Mononuclear cell (primary cell): ENCODE results near the gene CD55. TPM values are rescaled to one million over a fixed set of nuclear protein-coding genes. Genes with fewer than 3 reads are reported as not detected.

Source experiments
- H3K27me3 ChIP-seq: 2 replicates; pipeline ENCODE4 v1.6.0; 2011; ENCODE audit warnings: low read length, control low read depth; ENCODE audit not compliant: insufficient read depth
- H3K4me1 ChIP-seq: 2 replicates; pipeline ENCODE4 v1.5.1; 2011; ENCODE audit warnings: mild to moderate bottlenecking, low read length, control low read depth; ENCODE audit not compliant: insufficient read depth
- H3K4me3 ChIP-seq: 2 replicates; pipeline ENCODE4 v1.5.1; 2011; ENCODE audit warnings: mild to moderate bottlenecking, low read length, moderate library complexity
- H3K9me3 ChIP-seq: 2 replicates; pipeline ENCODE4 v1.5.1; 2011; ENCODE audit warnings: low read depth, mild to moderate bottlenecking, control low read depth, low read length
- total RNA-seq: library from RNA; depleted of rRNA; stranded (reverse); fragments of >200 nt; gene quantifications from one replicate; pipeline ENCODE4 v1.2.3, GENCODE V29; 2012

The CD55 gene
- total RNA-seq, result 202 TPM

GRCh38 chr1:207321079-207321789 is at the start of gene CD55:
Gene CD55, plus strand, starts transcription at chr1:207321678. Its CDS starts 88 bp downstream, at chr1:207321766.
- no peaks in the 10 kb centered on the region for H3K9me3 ChIP-seq
- H3K4me1 ChIP-seq, result peaks cover 58% of the 10 kb centered on the region
- H3K4me3 ChIP-seq, result peak within 1 kb of the TSS; percentile 83

DNA sequence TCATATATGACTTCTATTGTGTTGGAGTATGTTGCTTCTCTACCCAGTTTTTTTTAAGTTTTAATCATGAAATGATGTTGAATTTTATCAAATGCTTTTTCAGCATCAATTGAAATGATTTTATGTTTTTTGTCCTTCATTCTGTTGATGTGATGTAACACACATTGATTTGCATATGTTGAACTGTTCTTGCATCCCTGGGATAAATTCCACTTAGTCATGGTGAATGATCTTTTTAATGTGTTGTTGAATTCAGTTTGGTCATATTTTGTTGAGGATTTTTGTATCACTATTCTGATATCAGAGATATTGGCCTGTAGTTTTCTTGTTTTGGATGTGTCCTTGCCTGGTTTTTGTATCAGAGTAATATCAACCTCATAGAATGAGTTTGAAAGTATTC is 46.6 kb upstream of the CD55 start:
- H3K4me3 ChIP-seq, result no peak overlapping the region
- no peaks in the 10 kb centered on the region for H3K4me1 ChIP-seq
- H3K9me3 ChIP-seq, result no peaks in the 10 kb centered on the region
- H3K27me3 ChIP-seq, result no peaks in the 10 kb centered on the region

More at GRCh38 chr1:207321079-207321789, at the start of gene CD55:
- H3K27me3 ChIP-seq, result no peaks in the 10 kb centered on the region

DNA sequence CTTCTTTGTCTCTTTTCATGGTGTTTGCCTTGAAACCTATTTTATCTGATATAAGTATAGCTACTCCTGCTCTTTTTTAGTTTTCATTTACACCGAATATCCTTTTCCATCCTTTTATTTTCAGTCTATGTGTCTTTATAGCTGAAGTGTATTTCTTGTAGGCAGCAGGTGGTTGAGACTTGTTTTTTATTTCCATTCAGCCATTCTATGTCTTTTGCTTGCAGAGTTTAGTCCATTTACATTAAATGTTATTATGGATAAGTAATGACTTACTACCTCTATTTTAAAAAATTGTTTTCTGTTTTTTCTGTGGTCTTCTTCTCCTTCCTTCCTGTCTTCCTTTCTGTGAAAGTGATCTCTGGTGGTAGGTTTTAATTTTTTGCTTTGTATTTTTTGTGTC is 45.0 kb upstream of the CD55 start:
- Histone ChIP-seq H3K4me3 (no peak overlapping the region), H3K9me3 (no peaks in the 10 kb centered on the region), H3K4me1 (no peaks in the 10 kb centered on the region), H3K27me3 (no peaks in the 10 kb centered on the region)

- H3K4me1 ChIP-seq, result peaks cover 5% of the 10 kb centered on the region
- no peaks in the 10 kb centered on the region for H3K27me3 ChIP-seq
- H3K9me3 ChIP-seq, result no peaks in the 10 kb centered on the region
- H3K4me3 ChIP-seq, result no peak overlapping the region
Observed at GRCh38 chr1:207277241-207277640, 44.2 kb upstream of the CD55 start.

DNA sequence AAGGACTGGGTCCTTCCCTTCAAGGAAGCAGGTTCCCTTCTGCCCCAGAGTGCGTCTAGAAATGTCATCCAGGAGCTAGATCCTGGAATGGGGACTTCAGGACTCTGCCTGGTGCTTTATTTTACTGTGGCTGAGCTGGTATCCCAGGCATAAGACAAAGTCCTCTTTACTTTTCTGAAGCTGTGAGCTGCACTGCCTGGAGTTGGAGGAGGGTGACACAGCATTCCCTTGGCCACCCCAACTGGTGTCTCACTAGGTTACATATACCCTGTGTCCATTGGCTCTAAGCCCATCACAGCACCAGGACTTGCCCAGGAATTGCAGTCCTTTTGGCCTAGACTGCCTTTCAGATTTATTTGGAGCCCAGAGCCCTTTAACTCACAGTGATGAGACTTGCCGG is 41.8 kb upstream of the CD55 start:
- Histone ChIP-seq H3K4me3 (no peak overlapping the region), H3K9me3 (no peaks in the 10 kb centered on the region), H3K27me3 (no peaks in the 10 kb centered on the region), H3K4me1 (peaks cover 21% of the 10 kb centered on the region)

DNA sequence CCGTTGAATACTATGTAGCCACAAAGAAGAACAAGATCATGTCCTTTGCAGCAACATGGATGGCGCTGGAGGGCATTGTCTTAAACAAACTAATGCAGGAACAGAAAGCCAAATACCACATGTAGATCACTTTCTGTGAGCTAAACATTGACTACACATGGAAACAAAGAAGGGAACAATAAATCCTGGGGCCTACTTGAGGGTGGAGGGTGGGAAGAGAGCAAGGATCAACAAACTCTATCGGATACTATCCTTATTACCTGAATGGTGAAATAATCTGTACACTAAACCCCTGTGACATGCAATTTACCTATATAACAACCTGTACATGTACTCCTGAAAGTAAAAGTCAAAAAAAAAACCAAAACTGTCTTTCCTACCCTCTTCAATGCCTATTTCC is 40.8 kb upstream of the CD55 start:
- H3K9me3 ChIP-seq, result no peaks in the 10 kb centered on the region
- peaks cover 21% of the 10 kb centered on the region for H3K4me1 ChIP-seq
- H3K4me3 ChIP-seq, result no peak overlapping the region
- H3K27me3 ChIP-seq, result no peaks in the 10 kb centered on the region

GRCh38 chr1:207282058-207282457 is 39.4 kb upstream of the CD55 start:
- Histone ChIP-seq H3K4me1 (peaks cover 21% of the 10 kb centered on the region), H3K27me3 (no peaks in the 10 kb centered on the region), H3K4me3 (no peak overlapping the region), H3K9me3 (no peaks in the 10 kb centered on the region)

DNA sequence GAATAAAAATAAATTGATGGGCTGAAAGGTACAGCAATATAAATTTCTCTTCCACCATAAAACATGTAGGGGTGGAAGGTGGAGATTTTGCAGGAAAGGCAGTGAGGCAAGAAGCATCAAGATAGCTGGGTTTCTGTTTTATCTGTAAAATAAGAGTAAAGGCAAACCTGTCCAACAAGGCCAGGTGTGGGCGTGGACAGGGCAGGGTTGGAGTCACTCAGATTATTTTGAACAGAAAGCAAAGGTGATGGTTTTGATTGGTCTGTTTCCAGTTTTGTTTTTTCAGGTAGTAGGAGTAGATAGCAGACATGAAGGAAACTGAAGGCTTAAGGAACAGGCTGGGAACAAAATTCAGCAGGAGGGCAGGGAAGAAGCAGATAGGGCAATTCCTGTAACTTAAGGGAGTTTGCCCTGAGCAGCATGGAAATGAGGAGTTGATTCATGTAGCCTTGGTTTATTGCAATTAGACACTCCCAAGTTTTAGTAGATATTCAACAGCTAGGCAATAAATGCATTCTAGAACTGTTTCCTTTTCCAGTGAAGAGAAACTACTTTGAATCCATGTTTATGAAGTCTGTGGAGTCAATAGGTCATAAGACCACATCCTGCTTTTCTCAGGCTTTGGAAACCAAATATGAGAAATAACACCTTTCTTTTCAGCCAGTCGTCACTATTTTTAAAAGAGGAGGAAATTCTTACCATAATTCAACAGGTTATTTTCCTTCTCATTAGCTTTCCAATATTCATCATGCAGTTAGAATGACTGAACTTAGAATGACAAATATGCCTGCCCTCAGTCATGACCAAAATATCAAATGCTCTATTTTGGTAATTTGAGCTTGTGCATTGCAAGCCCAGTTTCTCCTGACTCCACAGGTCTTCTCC is 38.7 kb upstream of the CD55 start:
- H3K4me3 ChIP-seq, result no peak overlapping the region
- no peaks in the 10 kb centered on the region for H3K9me3 ChIP-seq
- H3K27me3 ChIP-seq, result no peaks in the 10 kb centered on the region
- H3K4me1 ChIP-seq, result peaks cover 21% of the 10 kb centered on the region

DNA sequence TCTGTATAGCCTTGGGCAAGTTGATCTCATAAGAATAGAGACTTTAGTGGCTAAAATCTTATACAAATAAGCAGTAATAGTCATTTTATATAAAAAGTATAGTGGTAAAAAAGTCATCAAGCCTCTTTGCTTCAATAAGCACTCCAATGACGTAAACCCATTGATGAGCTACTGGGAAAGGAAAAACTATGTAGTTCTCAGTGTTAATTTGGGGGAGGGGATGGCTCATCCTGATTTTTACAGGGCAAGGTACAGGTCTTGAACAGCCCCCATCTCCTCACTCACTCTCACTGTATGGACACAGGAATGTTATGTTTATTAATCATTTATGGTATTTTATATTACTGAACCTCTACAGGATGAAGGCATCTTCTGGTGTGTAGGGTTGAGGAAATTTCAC is 38.1 kb upstream of the CD55 start:
- H3K4me1 ChIP-seq, result peaks cover 21% of the 10 kb centered on the region
- H3K27me3 ChIP-seq, result no peaks in the 10 kb centered on the region
- no peaks in the 10 kb centered on the region for H3K9me3 ChIP-seq
- H3K4me3 ChIP-seq, result no peak overlapping the region

GRCh38 chr1:207284209-207284897 is 37.1 kb upstream of the CD55 start:
- Histone ChIP-seq H3K4me1 (peaks cover 21% of the 10 kb centered on the region), H3K4me3 (no peak overlapping the region), H3K27me3 (no peaks in the 10 kb centered on the region), H3K9me3 (no peaks in the 10 kb centered on the region)

DNA sequence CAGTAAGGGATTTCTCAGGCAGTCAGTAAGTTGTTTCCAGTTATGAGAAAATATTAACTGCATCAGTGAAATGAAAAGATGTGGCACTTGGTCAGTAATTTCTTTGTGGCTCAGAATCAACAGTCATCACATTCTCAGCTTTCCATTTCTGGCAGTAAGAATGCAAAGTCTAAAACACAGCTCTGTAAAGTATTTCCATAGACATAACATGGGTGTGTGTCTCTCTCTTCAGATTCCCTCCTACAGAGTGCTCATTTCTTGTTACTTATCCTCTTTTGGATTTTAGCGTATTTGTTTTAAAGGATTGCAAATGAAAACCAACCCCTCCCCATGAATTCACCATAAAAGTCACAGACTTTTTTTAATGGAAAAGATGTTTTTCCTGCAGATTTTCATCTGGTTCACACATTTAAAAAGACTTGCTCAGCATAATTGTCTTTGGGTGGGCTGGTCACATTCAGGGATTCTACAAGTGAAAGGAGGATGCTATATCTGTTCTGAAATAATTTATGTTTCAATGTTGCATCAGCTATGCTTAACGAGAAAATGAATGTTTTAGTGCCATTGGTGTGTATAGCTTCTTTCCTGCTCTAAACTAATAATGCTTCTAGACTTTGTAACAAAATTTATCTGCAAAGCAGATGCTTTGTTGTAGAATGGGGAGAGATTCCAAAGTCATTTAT is 34.6 kb upstream of the CD55 start:
- H3K27me3 ChIP-seq, result no peaks in the 10 kb centered on the region
- no peaks in the 10 kb centered on the region for H3K9me3 ChIP-seq
- peaks cover 17% of the 10 kb centered on the region for H3K4me1 ChIP-seq
- H3K4me3 ChIP-seq, result no peak overlapping the region

DNA sequence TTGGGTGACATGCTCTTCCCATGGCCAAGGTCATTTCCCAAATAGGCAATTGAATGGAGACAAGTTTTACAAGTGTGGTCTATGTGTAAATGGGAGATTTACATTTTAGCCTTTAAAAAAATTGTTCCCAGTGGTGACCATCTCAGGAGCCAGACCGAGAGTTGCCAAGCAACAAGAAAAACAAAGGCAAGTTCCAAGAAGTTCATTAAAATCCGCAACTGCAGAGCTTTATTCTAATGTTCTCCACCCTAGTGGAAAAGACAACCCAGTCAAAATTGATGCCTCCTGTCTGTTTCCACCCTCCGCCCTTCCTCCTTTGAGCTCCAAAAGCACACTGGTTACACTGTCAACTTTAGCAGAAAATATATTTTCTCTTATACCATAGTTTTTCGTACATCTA is 33.2 kb upstream of the CD55 start:
- no peaks in the 10 kb centered on the region for H3K9me3 ChIP-seq
- no peak overlapping the region for H3K4me3 ChIP-seq
- H3K4me1 ChIP-seq, result peaks cover 6% of the 10 kb centered on the region
- no peaks in the 10 kb centered on the region for H3K27me3 ChIP-seq

DNA sequence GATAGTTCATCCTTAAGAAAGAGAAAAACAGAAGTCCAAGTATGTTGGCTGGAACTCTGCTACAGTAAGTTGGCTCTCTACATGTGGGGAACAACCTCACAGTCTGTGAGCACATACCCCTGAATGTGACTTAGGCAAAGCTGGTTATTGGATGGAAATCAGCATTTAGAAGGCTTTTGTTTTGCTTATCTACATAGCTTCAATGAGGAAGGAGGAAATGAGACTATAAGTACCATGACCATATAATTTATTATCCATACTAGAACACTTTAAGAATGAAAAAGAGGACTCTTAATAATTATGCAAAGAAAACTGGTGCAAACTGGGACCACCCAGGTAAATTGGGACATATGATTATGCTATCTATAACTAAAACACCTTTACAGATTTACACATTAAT is 31.7 kb upstream of the CD55 start:
- no peaks in the 10 kb centered on the region for H3K9me3 ChIP-seq
- H3K4me3 ChIP-seq, result no peak overlapping the region
- no peaks in the 10 kb centered on the region for H3K4me1 ChIP-seq
- no peaks in the 10 kb centered on the region for H3K27me3 ChIP-seq

DNA sequence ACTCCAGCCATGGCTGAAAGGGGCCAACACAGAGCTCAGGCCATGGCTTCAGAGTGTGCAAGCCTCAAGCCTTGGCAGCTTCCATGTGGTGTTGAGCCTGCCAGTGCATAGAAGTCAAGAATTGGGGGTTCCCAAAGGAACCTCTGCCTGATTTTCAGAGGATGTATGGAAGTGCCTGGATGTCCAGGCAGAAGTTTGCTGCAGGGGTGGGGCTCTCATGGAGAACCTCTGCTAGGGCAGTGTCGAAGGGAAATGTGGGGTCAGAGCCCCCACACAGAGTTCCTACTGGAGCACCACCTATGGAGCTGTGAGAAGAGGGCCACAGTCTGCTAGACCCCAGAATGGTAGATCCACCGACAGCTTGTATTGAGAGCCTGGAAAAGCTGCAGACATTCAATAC is 29.8 kb upstream of the CD55 start:
- H3K4me1 ChIP-seq, result no peaks in the 10 kb centered on the region
- H3K27me3 ChIP-seq, result no peaks in the 10 kb centered on the region
- H3K9me3 ChIP-seq, result no peaks in the 10 kb centered on the region

DNA sequence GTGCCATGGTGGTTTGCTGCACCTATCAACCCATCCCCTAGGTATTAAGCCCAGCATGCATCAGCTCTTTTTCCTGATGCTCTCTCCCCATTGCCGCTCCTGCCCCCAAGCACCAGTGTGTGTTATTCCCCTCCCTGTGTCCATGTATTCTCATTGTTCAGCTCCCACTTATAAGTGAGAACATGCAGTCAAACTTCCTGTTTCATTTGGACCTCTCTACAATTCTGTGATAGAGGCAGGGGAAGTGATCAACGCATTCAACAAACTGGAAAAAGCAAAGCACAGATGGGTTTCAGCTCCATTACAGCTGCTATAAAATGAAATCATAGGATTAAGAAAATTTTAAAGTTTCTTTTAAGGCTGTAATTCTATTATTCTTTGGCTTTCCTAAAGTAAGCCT is 23.3 kb upstream of the CD55 start:
- Histone ChIP-seq H3K4me3 (no peak overlapping the region), H3K9me3 (no peaks in the 10 kb centered on the region), H3K27me3 (no peaks in the 10 kb centered on the region), H3K4me1 (peaks cover 21% of the 10 kb centered on the region)

More for the DNA sequence above, 29.8 kb upstream of the CD55 start:
- H3K4me3 ChIP-seq, result no peak overlapping the region
